Stomach (tissue), 9 donors: ENCODE results near the gene RTN4R. TPM values are rescaled to one million over a fixed set of nuclear protein-coding genes. Genes with fewer than 3 reads are reported as not detected.

Source experiments
- DNase-seq, 2 donors: peaks; one replicate each; pipeline versions ENCODE4 v3.0.0 to v3.0.0-alpha.2; 2013 to 2019
- H3K27ac ChIP-seq, 5 donors: fragments of 200-600 bp in 4 of 5; sonication (generic) in 4 of 5; one replicate each; pipeline ENCODE4 v1.5.1; 2013 to 2019; ENCODE audit warnings: mild to moderate bottlenecking in 1 of 5, moderate library complexity in 1 of 5
- H3K27me3 ChIP-seq, 3 donors: fragments of 200-600 bp; sonication (generic); one replicate each; pipeline ENCODE4 v1.5.1; 2017 to 2019; ENCODE audit warnings: mixed run types in 1 of 3
- H3K36me3 ChIP-seq, 4 donors: fragments of 200-600 bp; sonication (generic); 1 replicate in 3 of 4; 2 replicates in 1 of 4; pipeline ENCODE4 v1.5.1; 2016 to 2019
- H3K4me1 ChIP-seq, 4 donors: fragments of 200-600 bp; sonication (generic); one replicate each; pipeline ENCODE4 v1.5.1; 2016 to 2019
- H3K4me3 ChIP-seq, 4 donors: fragments of 200-600 bp; sonication (generic) in 3 of 4; one replicate each; pipeline ENCODE4 v1.5.1; 2016 to 2019; ENCODE audit warnings: mild to moderate bottlenecking in 1 of 4
- H3K9me3 ChIP-seq, 4 donors: fragments of 200-600 bp; sonication (generic); one replicate each; pipeline ENCODE4 v1.5.1; 2016 to 2019
- EP300 ChIP-seq: sonication (generic); formaldehyde crosslinking; IDR thresholded peaks from one replicate; pipeline ENCODE4 v1.6.1; 2017; ENCODE audit warnings: antibody characterized with exemption
- POLR2A ChIP-seq, 4 donors: fragments of 450-650 bp; IDR thresholded peaks; one replicate each; pipeline ENCODE4 v1.6.1; 2016; ENCODE audit warnings: antibody characterized with exemption in 4 of 4, control low read depth in 2 of 4, mild to moderate bottlenecking in 1 of 4, moderate library complexity in 1 of 4
- POLR2AphosphoS5 ChIP-seq, 3 donors: sonication (generic); formaldehyde crosslinking; IDR thresholded peaks; one replicate each; pipeline ENCODE4 v1.6.1; 2016; ENCODE audit warnings: antibody characterized with exemption in 3 of 3
- WGBS, 5 donors: extraction: QIAGEN DNeasy Blood & Tissue Kit in 3 of 5; methylation state at CpG; one replicate each; pipeline versions ENCODE4 v1.1.5 to v1.1.7; 2013 to 2018; 5-methylcytosine and 5-hydroxymethylcytosine counted together
- intact Hi-C: fragments of 100-400 bp; cut with DNase I; formaldehyde crosslinking; loops from one replicate; pipeline ENCODE4 v1.15.1; 2023; ENCODE audit warnings: low total_unique reads
- polyA plus RNA-seq, 3 donors: library from polyadenylated mRNA; stranded (reverse); fragments of 200-250 nt; gene quantifications; one replicate each; pipeline ENCODE4 v1.2.3, GENCODE V29; 2013
- total RNA-seq, 5 donors: library from RNA; depleted of rRNA; stranded (reverse); fragments of >200 nt; gene quantifications; one replicate each; pipeline versions ENCODE4 v1.1.0 to v1.2.3, GENCODE V29; 2014 to 2016
- TF ChIP-seq, protein P1 (sequence below), 7 experiments: fragments of 450-650 bp in 4 of 7; fragments of 200-600 bp in 3 of 7; sonication (generic) in 3 of 7; IDR thresholded peaks; one replicate each; pipeline ENCODE4 v1.5.1; 2016 to 2019; ENCODE audit warnings: antibody characterized with exemption in 7 of 7, control low read depth in 2 of 7, mild to moderate bottlenecking in 1 of 7
- donor health status: healthy with polysubstance abuse.
- donor health status: Bipolar disorder and iron deficiency.
- donor health status: healthy.

Gene RTN4R
- total and polyA plus RNA-seq, 8 donors = 0.92 to 2.2 (median 1.7) TPM; not detected in 3

DNA sequence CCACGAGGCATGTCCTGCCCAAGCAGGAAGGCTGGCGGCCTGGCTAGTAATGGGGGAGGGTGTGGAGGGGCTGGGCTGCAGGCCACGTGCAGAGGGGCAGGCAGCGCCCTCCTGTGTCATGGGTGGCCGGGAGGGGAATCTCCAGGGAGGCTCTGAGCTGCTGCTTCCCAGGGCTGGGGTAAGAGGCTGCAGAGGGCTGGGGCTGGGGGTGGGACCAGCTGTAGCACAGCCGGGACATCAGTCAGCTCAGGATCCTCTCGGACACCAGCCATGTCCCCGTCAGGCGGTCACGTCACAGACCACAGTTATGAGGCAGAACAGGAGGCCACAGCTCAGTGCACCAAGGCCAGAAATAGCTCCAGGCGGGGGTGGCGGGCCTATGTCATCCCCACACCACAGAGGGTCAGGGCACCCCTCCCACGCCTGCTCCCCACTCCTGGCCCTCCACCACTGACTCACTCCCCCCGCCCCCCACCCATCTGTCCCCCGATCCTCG lies 21.1 kb downstream of the RTN4R start:
- WGBS, 5 donors = 80 to 85% (median 83%) methylated on average over 10 to 16 of the region's 16 CpGs

GRCh38 chr22:20246368-20247009 lies 21.6 kb downstream of the RTN4R start:
- intact Hi-C loops = no loop called here
- Histone ChIP-seq H3K27me3 (no peaks in the 10 kb centered on the region), H3K4me1 (peaks cover 6 to 46% (median 30%) of the 10 kb centered on the region in 4 donors), H3K4me3 (no peak overlapping the region), H3K36me3 (no peaks in the 10 kb centered on the region), H3K9me3 (no peaks in the 10 kb centered on the region), H3K27ac (peak overlapping the region in 1 of 5 donors; percentile 43)
- WGBS, 5 donors = 89 to 97% (median 93%) methylated on average over 10 to 19 of the region's 19 CpGs
- peak in 1 of 2 donors; percentile 35 for DNase-seq
- no peak for TF ChIP-seq POLR2A (IDR thresholded peaks at IDR 0.05)
- TF ChIP-seq EP300 = no peak

More for the DNA sequence above, 21.1 kb downstream of the RTN4R start:
- Histone ChIP-seq H3K36me3 (no peaks in the 10 kb centered on the region), H3K4me1 (peaks cover 6 to 40% (median 30%) of the 10 kb centered on the region in 4 donors), H3K4me3 (no peak overlapping the region), H3K27me3 (no peaks in the 10 kb centered on the region), H3K9me3 (no peaks in the 10 kb centered on the region), H3K27ac (no peak overlapping the region)
- intact Hi-C loops = no loop called here
- TF ChIP-seq, protein P1, sequence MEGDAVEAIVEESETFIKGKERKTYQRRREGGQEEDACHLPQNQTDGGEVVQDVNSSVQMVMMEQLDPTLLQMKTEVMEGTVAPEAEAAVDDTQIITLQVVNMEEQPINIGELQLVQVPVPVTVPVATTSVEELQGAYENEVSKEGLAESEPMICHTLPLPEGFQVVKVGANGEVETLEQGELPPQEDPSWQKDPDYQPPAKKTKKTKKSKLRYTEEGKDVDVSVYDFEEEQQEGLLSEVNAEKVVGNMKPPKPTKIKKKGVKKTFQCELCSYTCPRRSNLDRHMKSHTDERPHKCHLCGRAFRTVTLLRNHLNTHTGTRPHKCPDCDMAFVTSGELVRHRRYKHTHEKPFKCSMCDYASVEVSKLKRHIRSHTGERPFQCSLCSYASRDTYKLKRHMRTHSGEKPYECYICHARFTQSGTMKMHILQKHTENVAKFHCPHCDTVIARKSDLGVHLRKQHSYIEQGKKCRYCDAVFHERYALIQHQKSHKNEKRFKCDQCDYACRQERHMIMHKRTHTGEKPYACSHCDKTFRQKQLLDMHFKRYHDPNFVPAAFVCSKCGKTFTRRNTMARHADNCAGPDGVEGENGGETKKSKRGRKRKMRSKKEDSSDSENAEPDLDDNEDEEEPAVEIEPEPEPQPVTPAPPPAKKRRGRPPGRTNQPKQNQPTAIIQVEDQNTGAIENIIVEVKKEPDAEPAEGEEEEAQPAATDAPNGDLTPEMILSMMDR (IDR thresholded peaks at IDR 0.05) = no peak
- no peak for TF ChIP-seq POLR2A (IDR thresholded peaks at IDR 0.05)
- no peak for TF ChIP-seq EP300
- peak in 1 of 2 donors; percentile 23 for DNase-seq

GRCh38 chr22:20245577-20246367 lies 22.3 kb downstream of the RTN4R start:
- Histone ChIP-seq H3K4me1 (peaks cover 6 to 53% (median 30%) of the 10 kb centered on the region in 4 donors), H3K4me3 (no peak overlapping the region), H3K27ac (peak overlapping the region in 1 of 5 donors; percentile 43), H3K9me3 (no peaks in the 10 kb centered on the region), H3K36me3 (no peaks in the 10 kb centered on the region), H3K27me3 (no peaks in the 10 kb centered on the region)
- intact Hi-C loops = no loop called here
- no peak for DNase-seq
- TF ChIP-seq POLR2A (IDR thresholded peaks at IDR 0.05) = no peak
- TF ChIP-seq EP300 = no peak
- TF ChIP-seq, protein P1 (IDR thresholded peaks at IDR 0.05) = no peak
- no peak for TF ChIP-seq POLR2AphosphoS5 (IDR thresholded peaks at IDR 0.05)
- 79 to 90% (median 88%) methylated on average over 10 to 14 of the region's 14 CpGs for WGBS, 5 donors

DNA sequence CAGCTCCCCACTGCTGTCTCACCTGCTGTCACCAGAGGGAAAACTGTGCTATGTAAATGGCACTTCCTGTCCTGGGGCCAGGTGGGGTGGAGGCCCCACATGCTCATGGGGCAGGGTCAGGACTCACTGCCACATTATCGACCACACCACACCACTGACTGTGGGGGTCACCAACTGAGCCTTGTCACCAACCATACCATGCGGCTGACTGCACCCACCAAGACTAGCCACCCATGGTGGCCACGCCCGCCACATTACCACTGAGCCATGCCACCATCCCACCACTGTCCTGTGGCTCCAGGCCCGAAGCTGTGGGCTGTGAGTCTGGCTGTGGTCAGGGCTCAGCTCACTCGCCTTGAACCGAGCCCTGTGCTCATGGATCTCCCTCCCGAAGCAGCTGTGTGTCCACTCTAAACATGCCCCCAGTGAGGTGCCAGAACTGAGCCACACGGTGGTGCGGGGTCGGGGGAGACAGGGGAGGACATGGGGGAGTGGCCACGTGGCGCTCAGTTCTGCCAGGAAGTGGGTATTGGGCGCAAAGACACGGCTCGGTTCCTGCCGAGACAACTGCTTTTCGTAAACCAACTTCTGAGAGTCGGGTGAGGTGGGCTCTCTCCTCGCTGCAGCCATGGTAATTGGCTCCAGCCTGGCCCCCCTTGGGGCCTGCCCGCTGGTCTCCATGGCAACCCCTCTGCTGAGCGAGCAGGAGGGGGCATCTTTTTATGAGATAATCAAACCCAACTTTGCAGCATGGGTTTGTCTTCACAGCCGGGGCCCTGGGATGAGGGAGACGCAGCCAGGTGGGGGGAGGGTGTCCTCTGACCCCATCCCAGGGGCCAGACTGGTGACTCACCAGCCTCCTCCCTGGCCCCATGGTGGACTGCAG lies 23.2 kb downstream of the RTN4R start:
- Histone ChIP-seq H3K27ac (peak overlapping the region in 1 of 5 donors; percentile 43), H3K9me3 (no peaks in the 10 kb centered on the region), H3K4me1 (peaks cover 6 to 59% (median 32%) of the 10 kb centered on the region in 4 donors), H3K27me3 (no peaks in the 10 kb centered on the region), H3K4me3 (no peak overlapping the region), H3K36me3 (no peaks in the 10 kb centered on the region)
- DNase-seq = peak in 1 of 2 donors; percentile 64
- intact Hi-C loops = no loop called here
- WGBS, 5 donors = 60 to 77% (median 73%) methylated on average over 16 to 24 of the region's 24 CpGs
- TF ChIP-seq EP300 (no peak), POLR2A (IDR thresholded peaks at IDR 0.05) (no peak), POLR2AphosphoS5 (IDR thresholded peaks at IDR 0.05) (no peak)
- TF ChIP-seq, protein P1 (IDR thresholded peaks at IDR 0.05) = no peak
